HG03460 (cell line): ENCODE results near the gene NIPAL3.
"Not testable (repeated sequence)": the region's sequence is repeated elsewhere in the genome, so short reads cannot be mapped to it uniquely, and the experiment has no call there.

Experiments
- ATAC-seq: cut with Tn5 transposase; IDR thresholded peaks from one replicate; pipeline ENCODE4 v1.9.1; 2021; ENCODE audit not compliant: unreplicated experiment

NIPAL3 gene

DNA sequence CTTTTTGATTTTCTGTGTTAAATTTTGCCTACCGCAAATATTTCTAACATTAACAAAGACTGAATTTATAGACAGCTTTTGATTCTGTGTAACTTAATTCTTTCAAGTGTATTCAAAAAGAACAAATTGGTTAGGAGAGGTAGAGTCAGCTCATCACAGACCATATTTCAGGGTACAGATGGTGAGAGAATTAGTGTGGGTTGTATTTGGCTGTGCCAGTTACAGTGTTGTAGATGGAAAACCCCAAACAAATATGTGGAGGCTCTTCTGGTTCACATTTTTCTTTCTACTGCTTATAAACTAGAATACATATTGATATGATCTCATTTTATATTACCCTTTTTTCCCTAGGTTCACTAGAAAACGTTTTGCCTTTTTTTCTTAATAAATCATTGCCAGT, 98.1 kb downstream of the NIPAL3 start:
- no peak for ATAC-seq

DNA sequence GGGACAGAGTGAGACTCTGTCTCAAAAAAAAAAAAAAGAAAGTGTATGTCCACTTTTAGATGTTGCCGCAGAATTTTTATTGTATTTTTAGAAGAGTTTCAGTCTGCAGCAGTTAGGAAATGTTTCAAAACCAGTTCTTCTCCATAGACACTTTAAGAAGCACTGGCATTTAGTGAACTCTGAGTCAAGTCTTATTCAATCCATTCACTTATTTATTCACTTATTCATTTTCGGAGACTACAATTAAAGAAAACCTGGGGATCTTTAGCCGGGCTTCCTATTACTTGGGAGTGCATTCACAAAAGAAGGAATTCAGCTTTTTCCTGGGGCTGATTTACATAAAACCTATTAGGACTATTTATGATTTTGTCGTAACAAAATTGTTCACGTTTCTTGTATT, 99.3 kb downstream of the NIPAL3 start:
- no peak for ATAC-seq

DNA sequence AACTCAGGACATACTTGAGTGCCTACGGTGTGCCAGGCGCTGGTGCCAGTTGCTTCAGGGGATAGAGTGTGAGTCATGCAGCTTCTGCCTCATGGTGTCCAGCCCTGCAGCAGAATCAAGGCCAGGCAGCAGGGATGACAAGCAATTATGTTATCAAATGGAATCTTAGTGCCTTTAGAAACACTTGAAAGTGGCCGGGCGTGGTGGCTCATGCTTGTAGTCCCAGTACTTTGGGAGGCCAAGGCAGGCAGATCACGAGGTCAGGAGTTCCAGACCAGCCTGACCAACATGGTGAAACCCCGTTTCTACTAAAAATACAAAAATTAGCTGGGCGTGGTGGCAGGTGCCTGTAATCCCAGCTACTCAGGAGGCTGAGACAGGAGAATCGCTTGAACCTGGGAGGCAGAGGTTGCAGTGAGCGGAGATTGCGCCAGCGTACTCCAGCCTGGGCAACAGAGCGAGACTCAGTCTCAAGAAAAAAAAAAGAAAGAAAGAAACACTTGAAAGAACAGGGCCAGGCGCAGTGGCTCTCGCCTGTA, 100.1 kb downstream of the NIPAL3 start:
- ATAC-seq: not testable (repeated sequence)

DNA sequence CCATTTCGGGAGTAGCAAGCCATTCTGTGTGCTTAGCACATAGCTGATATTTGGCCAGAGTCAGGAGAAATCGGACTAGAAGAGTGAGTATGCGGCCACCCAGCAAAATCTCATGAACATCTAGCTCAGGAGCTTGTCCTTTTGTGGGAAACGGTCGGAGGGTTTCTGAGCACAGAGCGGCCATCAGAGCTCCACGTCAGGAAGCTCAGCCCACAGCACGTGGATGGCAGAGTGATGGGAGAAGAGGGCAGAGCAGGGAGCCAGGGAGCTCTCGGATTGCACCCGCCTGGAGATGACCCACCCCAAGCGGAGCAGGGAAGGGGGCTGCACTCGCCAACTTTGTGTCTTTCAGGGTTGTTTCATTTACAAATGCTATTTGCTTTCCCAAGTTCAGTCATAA, 100.9 kb downstream of the NIPAL3 start:
- no peak for ATAC-seq

DNA sequence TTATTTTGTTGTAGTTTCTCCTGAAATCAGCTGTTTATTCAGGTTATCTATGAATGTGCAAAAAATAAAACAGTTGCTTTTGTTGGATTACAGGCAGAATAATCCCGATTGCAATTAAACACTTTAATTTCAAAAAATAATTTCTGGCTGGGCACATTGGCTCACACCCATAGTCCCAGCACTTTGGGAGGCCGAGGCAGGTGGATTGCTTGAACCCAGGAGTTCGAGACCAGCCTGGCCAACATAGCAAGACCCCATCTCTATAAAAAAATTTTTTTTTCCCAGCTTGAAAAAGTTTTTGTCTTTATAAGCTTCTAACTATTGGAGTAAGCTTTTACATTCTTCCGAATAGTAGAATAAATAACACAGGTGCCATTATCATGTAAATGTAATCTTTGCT, 102.3 kb downstream of the NIPAL3 start:
- no peak for ATAC-seq

DNA sequence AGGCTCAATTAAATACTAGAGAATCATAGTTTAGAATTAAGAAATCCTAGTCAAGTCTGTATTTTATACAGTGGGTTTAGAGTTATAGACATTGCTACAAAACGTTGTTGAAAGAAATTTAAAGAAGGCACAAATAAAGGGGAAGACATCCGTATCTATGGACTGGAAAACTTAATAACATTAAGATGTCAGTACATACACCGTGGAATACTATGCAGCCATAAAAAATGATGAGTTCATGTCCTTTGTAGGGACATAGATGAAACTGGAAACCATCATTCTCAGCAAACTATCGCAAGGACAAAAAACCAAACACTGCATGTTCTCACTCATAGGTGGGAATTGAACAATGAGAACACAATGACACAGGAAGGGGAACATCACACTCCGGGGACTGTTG, 104.7 kb downstream of the NIPAL3 start:
- ATAC-seq: not testable (repeated sequence)
